HL-60 (cell line): Measurements from ENCODE around the gene GABBR1.

ENCODE experiments used
- GABPA ChIP-seq: IDR thresholded peaks from 2 replicates; pipeline ENCODE4 v1.6.1; 2012; ENCODE audit warnings: low read depth
- TF ChIP-seq, protein P1 (sequence below): IDR thresholded peaks from one replicate; pipeline ENCODE4 v1.5.1; 2011; ENCODE audit warnings: low read length, control low read depth, inconsistent platforms; ENCODE audit not compliant: insufficient read depth

DNA sequence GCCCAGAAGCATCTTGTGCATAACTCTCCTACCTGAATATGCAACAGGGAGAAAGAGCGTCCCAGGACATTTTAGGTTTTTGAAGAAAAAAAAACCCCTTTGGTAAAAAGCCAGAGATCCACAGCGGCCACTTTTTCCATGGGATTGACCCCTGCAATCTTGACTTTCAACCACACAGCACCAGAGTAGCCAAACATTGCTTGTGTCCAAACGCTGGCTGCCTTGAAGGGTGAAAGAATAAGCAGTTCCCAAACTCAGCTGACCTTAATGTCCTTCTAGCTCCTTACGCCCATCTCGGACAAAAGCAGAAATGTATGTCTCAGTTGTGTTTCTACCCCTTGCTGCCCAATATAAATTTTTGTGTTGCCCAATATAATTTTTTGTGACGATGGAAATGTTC is 22.7 kb upstream of the GABBR1 start:
- TF ChIP-seq, protein P1, sequence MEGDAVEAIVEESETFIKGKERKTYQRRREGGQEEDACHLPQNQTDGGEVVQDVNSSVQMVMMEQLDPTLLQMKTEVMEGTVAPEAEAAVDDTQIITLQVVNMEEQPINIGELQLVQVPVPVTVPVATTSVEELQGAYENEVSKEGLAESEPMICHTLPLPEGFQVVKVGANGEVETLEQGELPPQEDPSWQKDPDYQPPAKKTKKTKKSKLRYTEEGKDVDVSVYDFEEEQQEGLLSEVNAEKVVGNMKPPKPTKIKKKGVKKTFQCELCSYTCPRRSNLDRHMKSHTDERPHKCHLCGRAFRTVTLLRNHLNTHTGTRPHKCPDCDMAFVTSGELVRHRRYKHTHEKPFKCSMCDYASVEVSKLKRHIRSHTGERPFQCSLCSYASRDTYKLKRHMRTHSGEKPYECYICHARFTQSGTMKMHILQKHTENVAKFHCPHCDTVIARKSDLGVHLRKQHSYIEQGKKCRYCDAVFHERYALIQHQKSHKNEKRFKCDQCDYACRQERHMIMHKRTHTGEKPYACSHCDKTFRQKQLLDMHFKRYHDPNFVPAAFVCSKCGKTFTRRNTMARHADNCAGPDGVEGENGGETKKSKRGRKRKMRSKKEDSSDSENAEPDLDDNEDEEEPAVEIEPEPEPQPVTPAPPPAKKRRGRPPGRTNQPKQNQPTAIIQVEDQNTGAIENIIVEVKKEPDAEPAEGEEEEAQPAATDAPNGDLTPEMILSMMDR, result no peak
- TF ChIP-seq GABPA, result no peak
